NOMO-1 treated with dmso at 0.1 percent for 144 hours (cell line): ENCODE data around the gene SLC16A8.

ENCODE experiments used
- DNase-seq: peaks from one replicate; lab custom pipeline; 2025; ENCODE audit not compliant: unreplicated experiment; lab: John Stamatoyannopoulos, UW

Gene SLC16A8

GRCh38 chr22:38112381-38112780, 28.4 kb upstream of the SLC16A8 start:
- DNase-seq = no peak

- DNase-seq = no peak
Measured at GRCh38 chr22:38111925-38112355, 28.0 kb upstream of the SLC16A8 start.

GRCh38 chr22:38110863-38111852, 27.2 kb upstream of the SLC16A8 start:
- no peak for DNase-seq

GRCh38 chr22:38110008-38110862, 26.3 kb upstream of the SLC16A8 start, which contains the start of gene BAIAP2L2:
BAIAP2L2 (minus strand) TSS chr22:38110684; CDS start chr22:38110525, 159 bp downstream.
- DNase-seq = no peak

- DNase-seq = no peak
Measured at GRCh38 chr22:38109371-38110001, 25.5 kb upstream of the SLC16A8 start.

- no peak for DNase-seq
Measured at GRCh38 chr22:38108561-38109319, 24.8 kb upstream of the SLC16A8 start.

GRCh38 chr22:38107692-38108515, 23.9 kb upstream of the SLC16A8 start:
- DNase-seq = no peak

- DNase-seq = no peak
Measured at GRCh38 chr22:38106814-38107578, 23.0 kb upstream of the SLC16A8 start.

GRCh38 chr22:38104084-38104483, 20.1 kb upstream of the SLC16A8 start:
- no peak for DNase-seq

GRCh38 chr22:38103641-38104040, 19.7 kb upstream of the SLC16A8 start:
- DNase-seq = no peak

- no peak for DNase-seq
Measured at GRCh38 chr22:38098410-38099249, 14.6 kb upstream of the SLC16A8 start.

- DNase-seq = no peak
Measured at GRCh38 chr22:38097557-38098409, 13.8 kb upstream of the SLC16A8 start.

- no peak for DNase-seq
Measured at GRCh38 chr22:38097058-38097457, 13.1 kb upstream of the SLC16A8 start.

- no peak for DNase-seq
Measured at GRCh38 chr22:38089474-38089851, 5.5 kb upstream of the SLC16A8 start.

- DNase-seq = no peak
Measured at GRCh38 chr22:38088629-38089473, 4.9 kb upstream of the SLC16A8 start.

- DNase-seq = no peak
Measured at GRCh38 chr22:38087855-38088254, 3.9 kb upstream of the SLC16A8 start.
